IMR-90 (cell line): ENCODE data around the gene NEK4. TPM values are rescaled to one million over a fixed set of nuclear protein-coding genes. Genes with fewer than 3 reads are reported as not detected.
A peak's percentile ranks its signal among the peaks of the same experiment; 100 is the strongest.

Source experiments
- ATAC-seq: fragments of 200-7000 bp; cut with Tn5 transposase; 2 replicates; pipeline ENCODE4 v1.9.1; 2020; ENCODE audit warnings: low read depth, mild to moderate bottlenecking, moderate library complexity
- BruUV-seq: library from RNA; stranded (reverse); fragments of 400-500 nt; replicated peaks from 2 replicates; lab custom pipeline; 2021; lab: Mats Ljungman, UMichigan
- CTCF ChIA-PET: fragments of 300-600 bp; formaldehyde crosslinking; extraction: SDS; loops from one replicate; lab custom pipeline; 2021; ENCODE audit warnings: antibody characterized with exemption; lab: Yijun Ruan, JAX
- POLR2A ChIA-PET: fragments of 300-600 bp; sonication (Branson Sonifier 250); formaldehyde crosslinking; loops from one replicate; lab custom pipeline; 2022; ENCODE audit warnings: antibody characterized with exemption; ENCODE audit not compliant: unreplicated experiment; lab: Charles Lee
- DNase-seq: peaks from one replicate; pipeline ENCODE4 v3.0.0; 2013
- H2AFZ ChIP-seq: replicated peaks from 2 replicates; pipeline ENCODE3; 2013; ENCODE audit warnings: low read length, mild to moderate bottlenecking; ENCODE audit not compliant: poor library complexity
- H2AK5ac ChIP-seq: 2 replicates; pipeline ENCODE4 v1.6.1; 2013; ENCODE audit warnings: low read depth, low read length, inconsistent platforms
- H2AK9ac ChIP-seq: replicated peaks from 2 replicates; pipeline ENCODE3; 2013; ENCODE audit warnings: mild to moderate bottlenecking, low read depth, low read length, moderate library complexity; ENCODE audit not compliant: poor library complexity
- H2BK120ac ChIP-seq: 2 replicates; pipeline ENCODE4 v1.6.1; 2013; ENCODE audit warnings: low read depth, low read length, inconsistent platforms
- H2BK15ac ChIP-seq: 3 replicates; pipeline ENCODE4 v1.6.1; 2013; ENCODE audit warnings: low read depth, low read length, inconsistent platforms
- H2BK20ac ChIP-seq: 2 replicates; pipeline ENCODE4 v1.6.1; 2013; ENCODE audit warnings: low read depth, mild to moderate bottlenecking, inconsistent platforms, low read length, moderate library complexity
- H2BK5ac ChIP-seq: 2 replicates; pipeline ENCODE4 v1.6.1; 2013; ENCODE audit warnings: mild to moderate bottlenecking, low read depth, low read length, inconsistent platforms; ENCODE audit not compliant: poor library complexity, severe bottlenecking
- H3K14ac ChIP-seq: replicated peaks from 2 replicates; pipeline ENCODE4 v1.6.1; 2013; ENCODE audit warnings: low read depth, low read length, inconsistent platforms
- H3K18ac ChIP-seq: 2 replicates; pipeline ENCODE4 v1.6.1; 2013; ENCODE audit warnings: low read depth, low read length, control low read depth
- H3K23ac ChIP-seq: 2 replicates; pipeline ENCODE4 v1.6.1; 2013; ENCODE audit warnings: low read depth, low read length, inconsistent platforms
- H3K27ac ChIP-seq: 2 replicates; pipeline ENCODE4 v1.5.1; 2013; ENCODE audit warnings: mild to moderate bottlenecking, control low read depth, low read length; ENCODE audit not compliant: insufficient read depth
- H3K27me3 ChIP-seq: 2 replicates; pipeline ENCODE4 v1.6.1; 2013; ENCODE audit warnings: low read length; ENCODE audit not compliant: control insufficient read depth, insufficient read depth
- H3K36me3 ChIP-seq: 2 replicates; pipeline ENCODE4 v1.6.1; 2013; ENCODE audit warnings: low read length, mixed read lengths; ENCODE audit not compliant: control insufficient read depth, insufficient read depth
- H3K4ac ChIP-seq: 2 replicates; pipeline ENCODE4 v1.6.1; 2013; ENCODE audit warnings: low read depth, low read length, inconsistent platforms
- H3K4me1 ChIP-seq: 2 replicates; pipeline ENCODE4 v1.6.1; 2013; ENCODE audit warnings: low read length, mixed read lengths; ENCODE audit not compliant: control insufficient read depth, insufficient read depth
- H3K4me2 ChIP-seq: 2 replicates; pipeline ENCODE4 v1.6.1; 2013; ENCODE audit warnings: low read depth, mild to moderate bottlenecking, control low read depth, low read length, moderate library complexity
- H3K4me3 ChIP-seq: 2 replicates; pipeline ENCODE4 v1.5.1; 2013; ENCODE audit warnings: low read depth, mild to moderate bottlenecking, control low read depth, low read length, moderate library complexity; ENCODE audit not compliant: insufficient read depth
- H3K56ac ChIP-seq: 2 replicates; pipeline ENCODE4 v1.6.1; 2013; ENCODE audit warnings: low read length, inconsistent platforms; ENCODE audit not compliant: insufficient read depth; ENCODE audit errors: extremely low read depth
- H3K79me1 ChIP-seq, 2 experiments: 2 replicates each; pipeline ENCODE4 v1.6.1; 2013; ENCODE audit warnings: low read length in 2 of 2, inconsistent platforms in 1 of 2, low read depth in 1 of 2
- H3K9ac ChIP-seq: 2 replicates; pipeline ENCODE4 v1.6.1; 2013; ENCODE audit warnings: low read depth, low read length, control low read depth
- H3K9me1 ChIP-seq: 2 replicates; pipeline ENCODE4 v1.6.1; 2013; ENCODE audit warnings: low read length, inconsistent platforms; ENCODE audit not compliant: insufficient read depth
- H3K9me3 ChIP-seq: 2 replicates; pipeline ENCODE4 v1.6.1; 2013; ENCODE audit warnings: low read length; ENCODE audit not compliant: control insufficient read depth, insufficient read depth
- H4K20me1 ChIP-seq: 2 replicates; pipeline ENCODE4 v1.6.1; 2013; ENCODE audit warnings: low read length, inconsistent platforms; ENCODE audit not compliant: insufficient read depth
- H4K5ac ChIP-seq: 2 replicates; pipeline ENCODE4 v1.6.1; 2013; ENCODE audit warnings: mild to moderate bottlenecking, low read depth, low read length, control low read depth
- H4K8ac ChIP-seq, 2 experiments: 2 replicates each; pipeline ENCODE4 v1.6.1; 2013; ENCODE audit warnings: low read depth in 2 of 2, low read length in 2 of 2, control low read depth in 1 of 2, inconsistent platforms in 1 of 2
- H4K91ac ChIP-seq: 2 replicates; pipeline ENCODE4 v1.6.1; 2013; ENCODE audit warnings: low read depth, low read length, inconsistent platforms; ENCODE audit not compliant: insufficient read depth
- CEBPB ChIP-seq: IDR thresholded peaks from 2 replicates; pipeline ENCODE4 v1.6.1; 2012; ENCODE audit warnings: low read depth, low read length, improper control_type of control experiment
- CHD1 ChIP-seq: IDR thresholded peaks from 2 replicates; pipeline ENCODE4 v1.6.1; 2012; ENCODE audit warnings: low read depth, low read length, improper control_type of control experiment
- MAFK ChIP-seq: IDR thresholded peaks from 2 replicates; pipeline ENCODE4 v1.6.1; 2012; ENCODE audit warnings: low read depth, low read length, improper control_type of control experiment
- POLR2A ChIP-seq: IDR thresholded peaks from 2 replicates; pipeline ENCODE4 v1.6.1; 2012; ENCODE audit warnings: mild to moderate bottlenecking, low read depth, low read length
- RAD21 ChIP-seq: IDR thresholded peaks from 2 replicates; pipeline ENCODE4 v1.6.1; 2012; ENCODE audit warnings: low read length, improper control_type of control experiment
- WGBS, 2 experiments: methylation state at CpG; one replicate each; pipeline versions ENCODE4 v1.1.5 to v1.1.7; 2013; ENCODE audit warnings: missing lambda C conversion rate in 2 of 2; ENCODE audit not compliant: insufficient read length in 1 of 2; ENCODE audit errors: extremely low coverage in 2 of 2; 5-methylcytosine and 5-hydroxymethylcytosine counted together
- dilution Hi-C: fragments of 300-500 bp; cut with HindIII; formaldehyde crosslinking; loops from one replicate; pipeline ENCODE4 v1.14.3; 2018; ENCODE audit warnings: low sequenced_read_pairs; ENCODE audit not compliant: unreplicated experiment
- in situ Hi-C: fragments of 300-500 bp; cut with MboI; formaldehyde crosslinking; loops from 3 replicates; pipeline ENCODE4 v1.14.3; 2019; ENCODE audit warnings: low sequenced_read_pairs, inconsistent platforms, mixed read lengths
- intact Hi-C: fragments of 100-400 bp; cut with micrococcal nuclease; formaldehyde crosslinking; loops from 2 replicates; pipeline ENCODE4 v1.10.0; 2022
- polyA plus RNA-seq, 3 experiments: library from polyadenylated mRNA; depleted of rRNA; stranded (reverse); fragments of >200 nt; gene quantifications; 2 replicates each; pipeline ENCODE4 v1.2.3, GENCODE V29; 2012; ENCODE audit warnings: low replicate concordance in 1 of 3
- total RNA-seq: library from RNA; depleted of rRNA; stranded (reverse); fragments of >200 nt; gene quantifications from 2 replicates; pipeline ENCODE4 v1.2.3, GENCODE V29; 2012
- TF ChIP-seq, protein P1 (sequence below): conservative IDR thresholded peaks from 2 replicates; pipeline ENCODE4 v1.5.1; 2012; ENCODE audit warnings: mild to moderate bottlenecking, low read depth, low read length, improper control_type of control experiment
- TF ChIP-seq, protein P2 (sequence below): fragments of 150-350 bp; IDR thresholded peaks from 2 replicates; pipeline ENCODE4 v1.6.1; 2016; ENCODE audit warnings: low read depth, mild to moderate bottlenecking, low read length, moderate library complexity, borderline replicate concordance

The NEK4 gene
- total and polyA plus RNA-seq, 2 of the 4 experiments (the other 2 are of a cell fraction): 10.3 to 24.7 TPM

DNA sequence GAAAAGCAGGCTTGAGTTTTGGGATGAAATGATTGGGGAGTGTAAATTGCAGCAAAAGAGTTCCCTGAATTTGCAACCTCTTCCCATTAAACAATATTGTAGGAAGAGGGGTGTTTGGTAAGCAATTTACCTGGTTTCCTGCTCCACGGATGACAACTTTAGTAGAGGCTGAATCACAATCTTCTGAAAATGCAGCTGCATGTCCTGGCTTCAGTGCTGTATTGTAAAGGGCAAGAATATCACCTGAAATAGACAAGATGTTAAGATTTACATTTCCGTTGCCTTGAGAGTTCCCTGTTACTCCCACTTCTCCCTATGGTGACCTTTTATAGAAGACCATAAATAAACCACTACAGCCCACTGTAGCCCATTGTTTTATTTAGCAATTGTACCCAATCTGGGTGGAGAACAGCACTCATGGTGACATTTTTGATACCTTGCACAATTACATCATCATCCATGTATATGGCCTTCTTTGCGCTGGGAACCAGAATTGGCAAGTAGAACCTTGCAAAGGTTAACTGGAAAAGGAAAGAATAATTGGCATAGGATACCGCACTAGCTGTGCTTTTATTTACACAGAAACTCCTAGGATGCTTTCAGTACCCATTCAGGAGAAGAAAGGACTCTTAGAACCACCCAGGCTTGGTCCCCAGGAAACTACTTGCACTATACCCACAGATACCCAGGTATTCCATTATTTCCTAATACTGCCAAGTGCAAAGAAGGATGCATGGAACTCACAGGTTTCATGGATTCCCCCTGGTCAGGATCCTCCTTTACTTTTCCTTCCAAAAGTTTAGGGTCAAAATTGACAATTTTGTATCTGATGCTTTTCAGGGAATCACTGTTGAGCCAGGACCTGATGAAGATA lies 74.7 kb downstream of the NEK4 start:
- Histone ChIP-seq H3K9me3 (no peaks in the 10 kb centered on the region), H2AK9ac (no peak overlapping the region), H3K27ac (no peak overlapping the region), H3K56ac (no peak overlapping the region), H3K9me1 (peaks cover 3% of the 10 kb centered on the region; the same call in 1 of the 2 replicates), H2AK5ac (no peak overlapping the region), H2BK120ac (no peak overlapping the region), H2AFZ (no peak overlapping the region), H4K5ac (no peak overlapping the region), H3K23ac (no peak overlapping the region), H4K91ac (no peak overlapping the region), H3K18ac (no peak overlapping the region), H3K4me3 (no peak overlapping the region), H3K4me1 (no peaks in the 10 kb centered on the region; the same call in 1 of the 2 replicates), H3K4me2 (no peak overlapping the region), H4K20me1 (peaks cover 18% of the 10 kb centered on the region), H3K9ac (no peak overlapping the region), H2BK15ac (no peak overlapping the region), H3K79me1 (peaks cover 31 to 48% of the 10 kb centered on the region in 2 experiments), H3K36me3 (peaks cover 59% of the 10 kb centered on the region), H2BK20ac (no peak overlapping the region), H2BK5ac (no peak overlapping the region), H4K8ac (no peak overlapping the region), H3K4ac (no peak overlapping the region), H3K14ac (no peak overlapping the region), H3K27me3 (no peaks in the 10 kb centered on the region)
- DNase-seq (no peak), ATAC-seq (no peak; the same call in 1 of the 2 replicates)
- BruUV-seq: no TSS peak
- ChIA-PET CTCF (no interaction called here), POLR2A (interaction anchor here (0.6 kb wide), 1 partner anchor 10 kb away, joined by 3 read pairs; the partner anchor contains the start of genes GNL3 and PBRM1)
- intact Hi-C loops (no loop called here), dilution Hi-C loops (no loop called here), in situ Hi-C loops (no loop called here)
- peak; percentile 15; the same call in 1 of the 2 replicates for TF ChIP-seq POLR2A
- TF ChIP-seq RAD21: no peak
- no peak for TF ChIP-seq CHD1
- TF ChIP-seq MAFK: no peak
- 0 out of 2 replicates have a peak, but pooled peaks have one; percentile 4 for TF ChIP-seq CEBPB
- TF ChIP-seq, protein P1, sequence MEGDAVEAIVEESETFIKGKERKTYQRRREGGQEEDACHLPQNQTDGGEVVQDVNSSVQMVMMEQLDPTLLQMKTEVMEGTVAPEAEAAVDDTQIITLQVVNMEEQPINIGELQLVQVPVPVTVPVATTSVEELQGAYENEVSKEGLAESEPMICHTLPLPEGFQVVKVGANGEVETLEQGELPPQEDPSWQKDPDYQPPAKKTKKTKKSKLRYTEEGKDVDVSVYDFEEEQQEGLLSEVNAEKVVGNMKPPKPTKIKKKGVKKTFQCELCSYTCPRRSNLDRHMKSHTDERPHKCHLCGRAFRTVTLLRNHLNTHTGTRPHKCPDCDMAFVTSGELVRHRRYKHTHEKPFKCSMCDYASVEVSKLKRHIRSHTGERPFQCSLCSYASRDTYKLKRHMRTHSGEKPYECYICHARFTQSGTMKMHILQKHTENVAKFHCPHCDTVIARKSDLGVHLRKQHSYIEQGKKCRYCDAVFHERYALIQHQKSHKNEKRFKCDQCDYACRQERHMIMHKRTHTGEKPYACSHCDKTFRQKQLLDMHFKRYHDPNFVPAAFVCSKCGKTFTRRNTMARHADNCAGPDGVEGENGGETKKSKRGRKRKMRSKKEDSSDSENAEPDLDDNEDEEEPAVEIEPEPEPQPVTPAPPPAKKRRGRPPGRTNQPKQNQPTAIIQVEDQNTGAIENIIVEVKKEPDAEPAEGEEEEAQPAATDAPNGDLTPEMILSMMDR: no peak
- TF ChIP-seq, protein P2, sequence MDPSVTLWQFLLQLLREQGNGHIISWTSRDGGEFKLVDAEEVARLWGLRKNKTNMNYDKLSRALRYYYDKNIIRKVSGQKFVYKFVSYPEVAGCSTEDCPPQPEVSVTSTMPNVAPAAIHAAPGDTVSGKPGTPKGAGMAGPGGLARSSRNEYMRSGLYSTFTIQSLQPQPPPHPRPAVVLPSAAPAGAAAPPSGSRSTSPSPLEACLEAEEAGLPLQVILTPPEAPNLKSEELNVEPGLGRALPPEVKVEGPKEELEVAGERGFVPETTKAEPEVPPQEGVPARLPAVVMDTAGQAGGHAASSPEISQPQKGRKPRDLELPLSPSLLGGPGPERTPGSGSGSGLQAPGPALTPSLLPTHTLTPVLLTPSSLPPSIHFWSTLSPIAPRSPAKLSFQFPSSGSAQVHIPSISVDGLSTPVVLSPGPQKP: no peak
- no CpG with 5 or more reads among the region's 4 CpGs for WGBS, 2 experiments
